Nephron (organoid): Measurements from ENCODE around the gene PPM1L.

ENCODE experiments used
- H3K27ac Mint-ChIP-seq, 3 experiments: 2 replicates each; pipeline ENCODE4 v1.8.0; 2020; ENCODE audit warnings: mixed read lengths in 3 of 3, mild to moderate bottlenecking in 2 of 3, moderate library complexity in 1 of 3
- H3K27me3 Mint-ChIP-seq: 2 replicates; pipeline ENCODE4 v1.8.0; 2021; ENCODE audit warnings: low read depth, mild to moderate bottlenecking, moderate library complexity, mixed read lengths
- H3K36me3 Mint-ChIP-seq: 2 replicates; pipeline ENCODE4 v1.8.0; 2020; ENCODE audit warnings: low read depth, mixed read lengths
- H3K4me1 Mint-ChIP-seq: 2 replicates; pipeline ENCODE4 v1.8.0; 2020; ENCODE audit warnings: mixed read lengths
- H3K4me3 Mint-ChIP-seq, 3 experiments: 2 replicates each; pipeline ENCODE4 v1.8.0; 2020; ENCODE audit warnings: mild to moderate bottlenecking in 3 of 3, mixed read lengths in 3 of 3, moderate library complexity in 2 of 3
- H3K9me3 Mint-ChIP-seq: 2 replicates; pipeline ENCODE4 v1.8.0; 2020; ENCODE audit warnings: mixed read lengths
- TF ChIP-seq, protein P1 (sequence below), 3 experiments: fragments of 200-600 bp; sonication (generic); IDR thresholded peaks; one replicate each; pipeline ENCODE4 v1.5.0; 2021; ENCODE audit warnings: antibody characterized with exemption in 3 of 3; ENCODE audit not compliant: unreplicated experiment in 3 of 3

PPM1L gene

DNA sequence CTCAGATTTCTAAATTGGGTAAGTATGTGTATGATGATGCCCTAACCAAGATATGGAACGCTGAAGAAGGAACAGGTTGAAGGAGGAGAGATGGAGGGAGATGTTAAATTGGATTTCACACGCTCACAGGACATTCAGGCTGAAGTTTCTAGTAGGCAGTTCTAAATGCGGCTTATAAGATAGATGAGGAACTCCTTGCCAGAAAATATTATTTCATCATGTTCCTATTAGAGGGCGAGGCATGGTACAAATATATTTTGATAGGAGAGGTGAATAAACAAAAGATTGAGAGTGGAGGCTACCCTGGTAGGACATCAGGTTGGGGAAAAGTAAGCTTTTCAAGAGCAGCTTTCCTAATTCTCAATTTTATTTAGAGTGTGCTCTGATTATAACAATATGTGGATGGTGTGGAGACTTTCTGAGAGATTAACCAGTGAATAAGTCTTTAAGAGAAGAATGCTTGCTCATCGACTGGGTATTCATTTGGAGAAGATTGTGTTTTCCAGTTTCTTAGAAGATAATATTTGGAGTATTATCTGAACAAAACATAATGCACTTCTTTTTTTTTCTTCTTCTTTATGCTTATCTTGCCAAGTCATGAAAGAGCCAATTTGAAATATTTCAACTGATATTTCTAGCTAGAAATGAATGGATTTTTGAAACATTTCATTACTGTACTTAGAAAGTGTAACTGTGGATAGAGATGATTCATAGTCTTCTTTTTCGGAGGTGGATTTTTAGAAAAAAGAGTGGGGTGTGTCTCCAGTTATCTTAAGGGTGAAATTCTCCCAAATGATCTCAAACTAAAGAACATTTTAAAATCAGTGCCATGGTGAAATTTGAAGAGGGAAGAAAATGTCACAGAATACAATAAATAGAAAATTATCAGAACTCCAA lies 260.6 kb downstream of the PPM1L start:
- Mint-ChIP-seq H3K4me1 (no peaks in the 10 kb centered on the region), H3K36me3 (no peaks in the 10 kb centered on the region), H3K9me3 (peaks cover 18% of the 10 kb centered on the region), H3K27me3 (no peaks in the 10 kb centered on the region), H3K4me3 (no peak overlapping the region), H3K27ac (no peak overlapping the region)
- TF ChIP-seq, protein P1, sequence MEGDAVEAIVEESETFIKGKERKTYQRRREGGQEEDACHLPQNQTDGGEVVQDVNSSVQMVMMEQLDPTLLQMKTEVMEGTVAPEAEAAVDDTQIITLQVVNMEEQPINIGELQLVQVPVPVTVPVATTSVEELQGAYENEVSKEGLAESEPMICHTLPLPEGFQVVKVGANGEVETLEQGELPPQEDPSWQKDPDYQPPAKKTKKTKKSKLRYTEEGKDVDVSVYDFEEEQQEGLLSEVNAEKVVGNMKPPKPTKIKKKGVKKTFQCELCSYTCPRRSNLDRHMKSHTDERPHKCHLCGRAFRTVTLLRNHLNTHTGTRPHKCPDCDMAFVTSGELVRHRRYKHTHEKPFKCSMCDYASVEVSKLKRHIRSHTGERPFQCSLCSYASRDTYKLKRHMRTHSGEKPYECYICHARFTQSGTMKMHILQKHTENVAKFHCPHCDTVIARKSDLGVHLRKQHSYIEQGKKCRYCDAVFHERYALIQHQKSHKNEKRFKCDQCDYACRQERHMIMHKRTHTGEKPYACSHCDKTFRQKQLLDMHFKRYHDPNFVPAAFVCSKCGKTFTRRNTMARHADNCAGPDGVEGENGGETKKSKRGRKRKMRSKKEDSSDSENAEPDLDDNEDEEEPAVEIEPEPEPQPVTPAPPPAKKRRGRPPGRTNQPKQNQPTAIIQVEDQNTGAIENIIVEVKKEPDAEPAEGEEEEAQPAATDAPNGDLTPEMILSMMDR (IDR thresholded peaks at IDR 0.05; ENCODE audit: unreplicated experiment in 3 of 3), result no peak

DNA sequence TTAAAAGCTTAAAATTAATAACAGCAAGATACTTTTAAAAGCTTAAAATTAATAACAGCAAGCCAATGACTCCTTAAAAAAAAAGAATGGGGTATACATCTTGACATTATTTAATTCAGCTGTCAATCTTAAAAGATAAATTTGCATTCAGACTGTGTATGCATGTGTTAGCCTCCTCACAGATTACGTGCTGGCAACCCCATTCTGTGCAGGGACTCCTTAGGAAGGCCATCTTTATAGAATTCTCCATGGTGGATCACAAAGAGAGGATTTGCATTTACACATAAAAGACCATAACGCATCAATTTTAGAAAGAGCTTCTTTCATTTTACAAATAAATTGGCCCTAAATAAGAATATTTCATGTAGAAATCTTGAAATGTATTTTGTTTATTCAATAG lies 261.9 kb downstream of the PPM1L start:
- Mint-ChIP-seq H3K4me1 (no peaks in the 10 kb centered on the region), H3K4me3 (no peak overlapping the region), H3K36me3 (peaks cover 4% of the 10 kb centered on the region), H3K27me3 (no peaks in the 10 kb centered on the region), H3K27ac (no peak overlapping the region), H3K9me3 (peaks cover 22% of the 10 kb centered on the region)
- TF ChIP-seq, protein P1 (IDR thresholded peaks at IDR 0.05; ENCODE audit: unreplicated experiment in 3 of 3), result no peak

DNA sequence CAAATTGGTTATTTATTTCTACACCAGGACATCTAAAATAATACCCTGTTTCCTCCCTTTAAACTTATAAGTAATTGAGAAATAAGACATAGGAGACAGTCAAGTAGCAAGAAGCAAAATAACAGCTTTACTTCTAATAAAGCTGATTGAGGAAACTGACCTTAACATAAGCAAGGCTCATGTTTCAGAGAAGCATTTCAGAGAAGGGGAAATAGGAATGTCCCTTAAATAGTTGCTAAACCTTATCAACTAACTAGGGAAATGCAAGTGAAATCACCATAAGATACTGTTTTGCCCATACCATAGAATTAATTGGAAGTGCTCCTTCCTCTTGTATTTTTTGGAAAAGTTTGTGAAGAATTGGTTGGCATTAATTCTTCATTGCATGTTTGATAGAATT lies 264.2 kb downstream of the PPM1L start:
- no peaks in the 10 kb centered on the region for H3K4me1 Mint-ChIP-seq
- peaks cover 31% of the 10 kb centered on the region for H3K9me3 Mint-ChIP-seq
- no peak overlapping the region for H3K4me3 Mint-ChIP-seq
- H3K36me3 Mint-ChIP-seq, result peaks cover 12% of the 10 kb centered on the region
- H3K27ac Mint-ChIP-seq, result no peak overlapping the region
- H3K27me3 Mint-ChIP-seq, result no peaks in the 10 kb centered on the region
- TF ChIP-seq, protein P1 (IDR thresholded peaks at IDR 0.05; ENCODE audit: unreplicated experiment in 3 of 3), result no peak

DNA sequence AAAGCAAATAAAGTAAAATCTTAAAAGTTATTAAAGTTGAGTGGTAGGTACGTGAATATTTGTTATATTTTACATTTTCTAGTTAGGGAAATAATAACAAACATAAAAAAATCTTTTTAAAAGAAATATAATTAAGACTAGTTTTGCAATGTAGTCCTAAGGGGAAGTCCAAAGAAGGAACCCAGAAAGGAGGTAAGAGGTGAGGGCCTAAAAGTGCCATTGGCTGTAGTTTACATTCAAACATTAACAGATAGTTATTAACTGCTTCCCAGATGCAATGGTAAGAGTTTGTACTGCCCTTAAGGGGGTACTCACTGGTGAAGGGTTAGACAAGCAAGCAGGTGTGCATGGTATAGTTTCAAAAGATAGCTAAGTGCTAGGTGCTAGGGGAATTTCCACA lies 269.9 kb downstream of the PPM1L start:
- TF ChIP-seq, protein P1 (IDR thresholded peaks at IDR 0.05; ENCODE audit: unreplicated experiment in 3 of 3), result no peak
- Mint-ChIP-seq H3K4me3 (no peak overlapping the region), H3K27me3 (no peaks in the 10 kb centered on the region), H3K36me3 (peaks cover 12% of the 10 kb centered on the region), H3K9me3 (peaks cover 26% of the 10 kb centered on the region), H3K4me1 (peaks cover 6% of the 10 kb centered on the region), H3K27ac (no peak overlapping the region)

DNA sequence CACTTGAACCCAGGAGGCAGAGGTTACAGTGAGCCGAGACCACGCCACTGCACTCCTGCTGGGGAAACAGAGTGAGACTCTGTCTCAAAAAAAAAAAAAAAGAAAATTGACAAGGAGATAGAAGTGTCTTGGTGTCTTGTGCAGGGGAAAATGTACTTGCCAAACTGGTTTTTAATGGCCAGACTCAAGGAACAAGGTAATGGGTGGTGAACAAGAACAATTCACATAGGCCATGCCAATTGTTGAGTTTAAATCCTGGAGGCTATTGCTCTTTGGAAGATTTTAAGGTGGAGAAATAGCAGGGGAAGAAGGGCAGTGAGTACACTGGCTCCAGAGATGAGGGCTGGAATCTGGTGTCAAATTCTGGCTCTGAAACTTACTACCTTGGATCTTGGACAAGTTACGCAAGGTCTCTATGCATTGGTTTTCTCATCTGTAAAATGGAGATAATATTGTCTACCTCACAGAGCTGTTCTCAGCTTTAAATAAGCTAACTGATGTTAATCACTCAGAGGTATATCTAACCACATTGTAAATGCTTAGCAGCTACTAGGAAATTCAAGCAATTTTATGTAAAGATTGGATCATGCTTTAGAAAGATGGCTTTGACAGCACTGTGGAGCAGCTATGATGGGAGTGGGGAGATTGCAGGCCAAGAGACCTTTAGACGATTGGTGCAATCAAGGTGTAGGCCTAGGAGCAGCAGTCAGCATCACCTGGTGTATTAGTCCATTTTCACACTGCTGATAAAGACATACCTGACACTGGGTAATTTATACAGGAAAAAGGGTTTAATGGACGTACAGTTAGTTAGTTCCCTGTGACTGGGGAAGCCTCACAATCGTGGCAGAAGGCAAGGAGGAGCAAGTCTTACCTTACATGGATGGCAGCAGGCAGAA lies 270.8 kb downstream of the PPM1L start:
- H3K4me1 Mint-ChIP-seq, result peaks cover 6% of the 10 kb centered on the region
- H3K27ac Mint-ChIP-seq, result no peak overlapping the region
- TF ChIP-seq, protein P1 (IDR thresholded peaks at IDR 0.05; ENCODE audit: unreplicated experiment in 3 of 3), result no peak
- H3K4me3 Mint-ChIP-seq, result no peak overlapping the region
- H3K27me3 Mint-ChIP-seq, result no peaks in the 10 kb centered on the region
- peaks cover 15% of the 10 kb centered on the region for H3K36me3 Mint-ChIP-seq
- peaks cover 17% of the 10 kb centered on the region for H3K9me3 Mint-ChIP-seq
